ENCODE measurements around the gene TRPM3.

GRCh38 chr9:70749066-70749465, 372.4 kb downstream of the TRPM3 start:
- TF ChIP-seq CTCF (IDR thresholded peaks at IDR 0.05; ENCODE audit: insufficient read depth, low read length), result no peak
- TF ChIP-seq POLR2AphosphoS5 (IDR thresholded peaks at IDR 0.05; ENCODE audit: low read depth), result no peak
- no peak for TF ChIP-seq SPI1 (IDR thresholded peaks at IDR 0.05; ENCODE audit: borderline replicate concordance, low read depth)
